ENCODE results near the gene FHDC1. TPM values are rescaled to one million over a fixed set of nuclear protein-coding genes. Genes with fewer than 3 reads are reported as not detected.
A peak's percentile ranks its signal among the peaks of the same experiment; 100 is the strongest.

Gene FHDC1
- polyA plus RNA-seq, 1 donor, result 5.6 TPM

GRCh38 chr4:153004081-153004850 lies 68.1 kb downstream of the FHDC1 start:
- DNase-seq (ENCODE audit: low read depth), result no peak

- no peak for DNase-seq (ENCODE audit: low read depth)
Measured at GRCh38 chr4:153005899-153006381, 69.8 kb downstream of the FHDC1 start.

- no peak for DNase-seq (ENCODE audit: low read depth)
Measured at GRCh38 chr4:153008578-153009199, 72.6 kb downstream of the FHDC1 start.

GRCh38 chr4:153010146-153010545 lies 74.0 kb downstream of the FHDC1 start:
- no peak for DNase-seq (ENCODE audit: low read depth)

GRCh38 chr4:153013202-153013977 lies 77.3 kb downstream of the FHDC1 start:
- DNase-seq (ENCODE audit: low read depth), result peak; percentile 35

- no peak for DNase-seq (ENCODE audit: low read depth)
Measured at GRCh38 chr4:153014460-153014859, 78.3 kb downstream of the FHDC1 start.

- no peak for DNase-seq (ENCODE audit: low read depth)
Measured at GRCh38 chr4:153016592-153016991, 80.5 kb downstream of the FHDC1 start.

- no peak for DNase-seq (ENCODE audit: low read depth)
Measured at GRCh38 chr4:153018031-153018430, 81.9 kb downstream of the FHDC1 start.

GRCh38 chr4:153018684-153019083 lies 82.6 kb downstream of the FHDC1 start:
- DNase-seq (ENCODE audit: low read depth), result no peak

GRCh38 chr4:153019906-153020305 lies 83.8 kb downstream of the FHDC1 start:
- DNase-seq (ENCODE audit: low read depth), result no peak

GRCh38 chr4:153020457-153020856 lies 84.3 kb downstream of the FHDC1 start:
- DNase-seq (ENCODE audit: low read depth), result no peak

GRCh38 chr4:153021276-153021675 lies 85.2 kb downstream of the FHDC1 start:
- peak; percentile 11 for DNase-seq (ENCODE audit: low read depth)

- no peak for DNase-seq (ENCODE audit: low read depth)
Measured at GRCh38 chr4:153022241-153022715, 86.2 kb downstream of the FHDC1 start.

- DNase-seq (ENCODE audit: low read depth), result no peak
Measured at GRCh38 chr4:153023139-153023538, 87.0 kb downstream of the FHDC1 start.

GRCh38 chr4:153023692-153024394 lies 87.7 kb downstream of the FHDC1 start:
- DNase-seq (ENCODE audit: low read depth), result no peak

- DNase-seq (ENCODE audit: low read depth), result no peak
Measured at GRCh38 chr4:153024466-153024865, 88.3 kb downstream of the FHDC1 start.

- no peak for DNase-seq (ENCODE audit: low read depth)
Measured at GRCh38 chr4:153025406-153025805, 89.3 kb downstream of the FHDC1 start.

- no peak for DNase-seq (ENCODE audit: low read depth)
Measured at GRCh38 chr4:153026591-153027346, 90.6 kb downstream of the FHDC1 start.

- DNase-seq (ENCODE audit: low read depth), result no peak
Measured at GRCh38 chr4:153027866-153028265, 91.7 kb downstream of the FHDC1 start.

- no peak for DNase-seq (ENCODE audit: low read depth)
Measured at GRCh38 chr4:153028535-153028934, 92.4 kb downstream of the FHDC1 start.
